Caco-2 (cell line): ENCODE data around the gene TMEM117. TPM values are rescaled to one million over a fixed set of nuclear protein-coding genes. Genes with fewer than 3 reads are reported as not detected.
A peak's percentile ranks its signal among the peaks of the same experiment; 100 is the strongest.

Experiments used
- Bru-seq: library from RNA; stranded (reverse); fragments of 400-500 nt; gene quantifications from one replicate; lab custom pipeline; 2021; lab: Mats Ljungman, UMichigan
- BruChase-seq, 2 experiments: library from RNA; stranded (reverse); fragments of 400-500 nt; gene quantifications; one replicate each; lab custom pipeline; 2021; lab: Mats Ljungman, UMichigan
- BruUV-seq: library from RNA; stranded (reverse); fragments of 400-500 nt; replicated peaks from 2 replicates; lab custom pipeline; 2021; lab: Mats Ljungman, UMichigan
- CTCF ChIA-PET: fragments of 300-600 bp; sonication (Branson Sonifier 250); formaldehyde crosslinking; loops from one replicate; lab custom pipeline; 2022; ENCODE audit warnings: antibody characterized with exemption; lab: Charles Lee
- POLR2A ChIA-PET: fragments of 300-600 bp; sonication (Branson Sonifier 250); formaldehyde crosslinking; loops from one replicate; lab custom pipeline; 2022; ENCODE audit warnings: antibody characterized with exemption; lab: Charles Lee
- DNase-seq, 2 experiments: peaks; one replicate each; pipeline versions ENCODE4 v3.0.0 to v3.0.0-alpha.2; 2020 to 2022
- H3K27me3 ChIP-seq: replicated peaks from 2 replicates; pipeline ENCODE4 v1.6.0; 2011; ENCODE audit warnings: low read length; ENCODE audit not compliant: control insufficient read depth, insufficient read depth
- H3K36me3 ChIP-seq: 2 replicates; pipeline ENCODE4 v1.5.1; 2011; ENCODE audit warnings: low read length; ENCODE audit not compliant: control insufficient read depth, insufficient read depth
- H3K4me1 ChIP-seq: fragments of 250-450 bp; sonication (Bioruptor Pico); 2 replicates; pipeline ENCODE4 v1.5.1; 2020; ENCODE audit warnings: mild to moderate bottlenecking
- H3K4me3 ChIP-seq: 2 replicates; pipeline ENCODE4 v1.5.1; 2011; ENCODE audit warnings: low read depth, mild to moderate bottlenecking, control low read depth, low read length
- H3K9me3 ChIP-seq: fragments of 250-450 bp; sonication (Bioruptor Pico); 2 replicates; pipeline ENCODE4 v1.5.1; 2020; ENCODE audit warnings: mild to moderate bottlenecking, moderate library complexity
- H3K27ac Mint-ChIP-seq: one replicate; pipeline ENCODE4 v1.8.0; 2022; ENCODE audit warnings: mixed read lengths; ENCODE audit not compliant: unreplicated experiment
- H3K27me3 Mint-ChIP-seq: one replicate; pipeline ENCODE4 v1.8.0; 2022; ENCODE audit warnings: mixed read lengths; ENCODE audit not compliant: insufficient read depth, unreplicated experiment
- H3K36me3 Mint-ChIP-seq: one replicate; pipeline ENCODE4 v1.8.0; 2022; ENCODE audit warnings: mild to moderate bottlenecking, mixed read lengths; ENCODE audit not compliant: insufficient read depth, unreplicated experiment
- H3K4me1 Mint-ChIP-seq: one replicate; pipeline ENCODE4 v1.8.0; 2022; ENCODE audit warnings: low read depth, mixed read lengths; ENCODE audit not compliant: unreplicated experiment
- H3K4me3 Mint-ChIP-seq: one replicate; pipeline ENCODE4 v1.8.0; 2022; ENCODE audit warnings: mild to moderate bottlenecking, moderate library complexity, mixed read lengths; ENCODE audit not compliant: unreplicated experiment
- H3K9me3 Mint-ChIP-seq: one replicate; pipeline ENCODE4 v1.8.0; 2022; ENCODE audit warnings: mixed read lengths; ENCODE audit not compliant: unreplicated experiment
- CTCF ChIP-seq, 2 experiments: fragments of 200-600 bp in 1 of 2; IDR thresholded peaks; 1 replicate in 1 of 2; 2 replicates in 1 of 2; pipeline versions ENCODE4 v1.5.1 to v1.8.0; 2011 to 2022; ENCODE audit warnings: antibody characterized with exemption in 1 of 2, control low read depth in 1 of 2, inconsistent platforms in 1 of 2, low read depth in 1 of 2, low read length in 1 of 2, mild to moderate bottlenecking in 1 of 2, moderate library complexity in 1 of 2; ENCODE audit not compliant: insufficient read depth in 1 of 2, severe bottlenecking in 1 of 2, unreplicated experiment in 1 of 2
- intact Hi-C: fragments of 100-400 bp; cut with micrococcal nuclease; formaldehyde crosslinking; loops from one replicate; pipeline ENCODE4 v1.10.0; 2022; ENCODE audit not compliant: unreplicated experiment
- long read RNA-seq: library from polyadenylated mRNA; stranded (forward); transcript quantifications from one replicate; pipeline ENCODE4 v2.0.0, GENCODE V29; 2022
- total RNA-seq: library from RNA; stranded (reverse); gene quantifications from 2 replicates; pipeline ENCODE4 v1.2.3, GENCODE V29; 2022

Gene TMEM117
- 28.0 and 34.1 TPM in 2 replicates for total RNA-seq
- percentile 86 among the genes with signal in this experiment for Bru-seq, nascent RNA
- percentile 84 among the genes with signal in this experiment for BruChase-seq, experiment 1, labeled RNA remaining after a 2-hour chase
- BruChase-seq, experiment 2, labeled RNA remaining after a 6-hour chase = percentile 73 among the genes with signal in this experiment
- long read RNA-seq, transcript TMEM117-201 (8 exons, 2,758 nt) = major isoform, 32 of 56 reads
- long read RNA-seq, partial matches to known transcripts = 1 of 56 reads
- long read RNA-seq, other reads (novel, unspliced or antisense) = 19 of 56 reads

- Mint-ChIP-seq H3K4me1 (peaks cover 31% of the 10 kb centered on the region), H3K4me3 (peak within 1 kb of the TSS; percentile 81), H3K36me3 (no peaks in the 10 kb centered on the region), H3K9me3 (no peaks in the 10 kb centered on the region), H3K27ac (peak within 1 kb of the TSS; percentile 87), H3K27me3 (no peaks in the 10 kb centered on the region)
- Histone ChIP-seq H3K4me1 (peaks cover 28% of the 10 kb centered on the region), H3K27me3 (no peaks in the 10 kb centered on the region), H3K36me3 (no peaks in the 10 kb centered on the region), H3K4me3 (peak within 1 kb of the TSS; percentile 59), H3K9me3 (no peaks in the 10 kb centered on the region)
- intact Hi-C loops = loop anchor here (1.0 kb wide), 4 partner anchors 12 to 46 kb away; partner anchors contain the start of gene TWF1
- TF ChIP-seq CTCF (IDR thresholded peaks at IDR 0.05; ENCODE audit: insufficient read depth in 1 of 2, low read depth in 1 of 2, low read length in 1 of 2, severe bottlenecking in 1 of 2, unreplicated experiment in 1 of 2) = no peak
- DNase-seq = peak; percentile 75 to 80
- ChIA-PET CTCF (interaction anchor here (1.0 kb wide), 1 partner anchor 47 kb away, joined by 4 read pairs; no protein-coding TSS in a partner anchor), POLR2A (interaction anchor here (0.9 to 3.7 kb wide), 4 partner anchors 30 to 78 kb away, joined by 3 to 18 read pairs (median 4); partner anchors contain the start of gene TWF1)
- no TSS peak for BruUV-seq
Measured at GRCh38 chr12:43835656-43836474, at the start of gene TMEM117. TMEM117 (plus strand) TSS chr12:43836081.

GRCh38 chr12:43786899-43787693 is 48.8 kb upstream of the TMEM117 start:
- ChIA-PET POLR2A (no interaction called here), CTCF (no interaction called here)
- no peaks in the 10 kb centered on the region for H3K27me3 ChIP-seq
- DNase-seq = no peak
- H3K27me3 Mint-ChIP-seq = no peaks in the 10 kb centered on the region
- no peak overlapping the region for H3K27ac Mint-ChIP-seq
- no peaks in the 10 kb centered on the region for H3K36me3 ChIP-seq
- peaks cover 12% of the 10 kb centered on the region for H3K36me3 Mint-ChIP-seq
- peaks cover 7% of the 10 kb centered on the region for H3K9me3 Mint-ChIP-seq
- TSS peak; percentile 33 for BruUV-seq
- H3K9me3 ChIP-seq = no peaks in the 10 kb centered on the region
- no peak for TF ChIP-seq CTCF (IDR thresholded peaks at IDR 0.05; ENCODE audit: insufficient read depth in 1 of 2, low read depth in 1 of 2, low read length in 1 of 2, severe bottlenecking in 1 of 2, unreplicated experiment in 1 of 2)
- peaks cover 5% of the 10 kb centered on the region for H3K4me1 Mint-ChIP-seq
- H3K4me3 ChIP-seq = no peak overlapping the region
- no peak overlapping the region for H3K4me3 Mint-ChIP-seq
- no peaks in the 10 kb centered on the region for H3K4me1 ChIP-seq
- intact Hi-C loops = no loop called here

- peaks cover 11% of the 10 kb centered on the region for H3K9me3 Mint-ChIP-seq
- no peak overlapping the region for H3K27ac Mint-ChIP-seq
- no peak overlapping the region for H3K4me3 Mint-ChIP-seq
- H3K27me3 Mint-ChIP-seq = no peaks in the 10 kb centered on the region
- no TSS peak for BruUV-seq
- no peak for DNase-seq
- Histone ChIP-seq H3K4me3 (no peak overlapping the region), H3K36me3 (no peaks in the 10 kb centered on the region), H3K9me3 (no peaks in the 10 kb centered on the region), H3K4me1 (no peaks in the 10 kb centered on the region), H3K27me3 (no peaks in the 10 kb centered on the region)
- H3K4me1 Mint-ChIP-seq = peaks cover 7% of the 10 kb centered on the region
- POLR2A ChIA-PET = no interaction called here
- no peak for TF ChIP-seq CTCF (IDR thresholded peaks at IDR 0.05; ENCODE audit: insufficient read depth in 1 of 2, low read depth in 1 of 2, low read length in 1 of 2, severe bottlenecking in 1 of 2, unreplicated experiment in 1 of 2)
- intact Hi-C loops = no loop called here
- peaks cover 22% of the 10 kb centered on the region for H3K36me3 Mint-ChIP-seq
- CTCF ChIA-PET = no interaction called here
Measured at GRCh38 chr12:43789941-43790340, 45.9 kb upstream of the TMEM117 start.
